ENCODE data around the gene LRSAM1.
A peak's percentile ranks its signal among the peaks of the same experiment; 100 is the strongest.

Gene LRSAM1

GRCh38 chr9:127421057-127421456, 30.3 kb upstream of the LRSAM1 start:
- no peak overlapping the region for H3K27ac ChIP-seq
- no peak for TF ChIP-seq CTCF (conservative IDR thresholded peaks at IDR 0.05)

GRCh38 chr9:127422133-127422782, 29.1 kb upstream of the LRSAM1 start:
- peak overlapping the region; percentile 98; the same call in 1 of the 2 replicates for H3K27ac ChIP-seq
- TF ChIP-seq CTCF (conservative IDR thresholded peaks at IDR 0.05): no peak

- H3K27ac ChIP-seq: peak overlapping the region; percentile 98
- TF ChIP-seq CTCF (conservative IDR thresholded peaks at IDR 0.05): no peak
Measured at GRCh38 chr9:127422787-127423186, 28.5 kb upstream of the LRSAM1 start.

- TF ChIP-seq CTCF (conservative IDR thresholded peaks at IDR 0.05): no peak
- H3K27ac ChIP-seq: peak overlapping the region; percentile 98
Measured at GRCh38 chr9:127423476-127423933, 27.8 kb upstream of the LRSAM1 start.

- no peak for TF ChIP-seq CTCF (conservative IDR thresholded peaks at IDR 0.05)
- peak within 1 kb of the TSS; percentile 98 for H3K27ac ChIP-seq
Measured at GRCh38 chr9:127423934-127424675, 27.2 kb upstream of the LRSAM1 start, which contains the start of gene ZNF79. ZNF79 (plus strand) TSS chr9:127424382; CDS start chr9:127424788, 406 bp downstream.

GRCh38 chr9:127424676-127424999, 26.7 kb upstream of the LRSAM1 start:
- peak overlapping the region; percentile 98 for H3K27ac ChIP-seq
- TF ChIP-seq CTCF (conservative IDR thresholded peaks at IDR 0.05): peak; percentile 20; the same call in 1 of the 2 replicates

GRCh38 chr9:127426756-127427155, 24.6 kb upstream of the LRSAM1 start:
- TF ChIP-seq CTCF (conservative IDR thresholded peaks at IDR 0.05): no peak
- H3K27ac ChIP-seq: no peak overlapping the region
